Left ventricle myocardium inferior (tissue), 1 donor: ENCODE measurements around the gene YARS1. TPM values are rescaled to one million over a fixed set of nuclear protein-coding genes. Genes with fewer than 3 reads are reported as not detected.
A peak's percentile ranks its signal among the peaks of the same experiment; 100 is the strongest.

Experiments
- DNase-seq: peaks from one replicate; pipeline ENCODE4 v3.0.0-alpha.2; 2020
- H3K27ac ChIP-seq: fragments of 200-600 bp; replicated peaks from 2 replicates; pipeline ENCODE4 v1.8.0; 2021
- H3K27me3 ChIP-seq: fragments of 200-600 bp; 2 replicates; pipeline ENCODE4 v1.8.0; 2021; ENCODE audit warnings: low read depth
- H3K36me3 ChIP-seq: fragments of 200-600 bp; 2 replicates; pipeline ENCODE4 v1.8.0; 2021
- H3K4me1 ChIP-seq: fragments of 200-600 bp; 2 replicates; pipeline ENCODE4 v1.8.0; 2021
- H3K4me3 ChIP-seq: fragments of 200-600 bp; 2 replicates; pipeline ENCODE4 v1.8.0; 2021; ENCODE audit warnings: mild to moderate bottlenecking, moderate library complexity
- H3K9me3 ChIP-seq: fragments of 200-600 bp; replicated peaks from 2 replicates; pipeline ENCODE4 v1.8.0; 2021
- intact Hi-C: fragments of 100-400 bp; cut with micrococcal nuclease; formaldehyde crosslinking; loops from one replicate; pipeline ENCODE4 v1.11.0; 2022
- total RNA-seq: library from RNA; stranded (reverse); fragmentation: NEBNext Ultra II Directional; extraction: Animal tissue kit (Norgen Biotek cat#: 25700); gene quantifications from one replicate; pipeline ENCODE4 v1.2.1, GENCODE V29; 2021
- TF ChIP-seq, protein P1 (sequence below): fragments of 200-600 bp; IDR thresholded peaks from 2 replicates; pipeline ENCODE4 v1.8.0; 2021; ENCODE audit warnings: antibody characterized with exemption, mild to moderate bottlenecking, borderline replicate concordance
- donor health status: DM: no; HTN: yes; CAD: no; lungs with severe emphysema.

YARS1 gene
- total RNA-seq, 1 donor from 2014 or later = 35.5 TPM

DNA sequence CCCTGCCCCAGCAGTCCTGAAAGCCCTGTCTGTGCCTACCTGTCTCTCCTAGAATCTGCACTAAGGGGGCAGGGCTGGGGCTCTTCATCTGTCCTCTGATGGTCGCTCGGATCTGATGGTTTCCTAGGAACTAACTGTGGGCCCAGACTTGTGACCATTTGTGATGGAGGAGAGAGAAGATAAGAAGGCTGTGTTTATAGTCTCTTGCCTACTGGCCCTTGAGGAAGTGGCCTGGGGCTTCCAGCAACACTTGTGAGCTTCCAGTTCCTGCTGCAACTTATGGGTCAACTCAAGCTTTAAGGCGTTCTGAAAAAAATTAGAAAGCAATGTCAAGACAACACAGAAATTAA is 61.4 kb downstream of the YARS1 start:
- Histone ChIP-seq H3K4me3 (no peak overlapping the region), H3K36me3 (no peaks in the 10 kb centered on the region), H3K27me3 (no peaks in the 10 kb centered on the region), H3K27ac (no peak overlapping the region), H3K4me1 (peaks cover 37% of the 10 kb centered on the region), H3K9me3 (no peaks in the 10 kb centered on the region)
- no peak for DNase-seq
- TF ChIP-seq, protein P1, sequence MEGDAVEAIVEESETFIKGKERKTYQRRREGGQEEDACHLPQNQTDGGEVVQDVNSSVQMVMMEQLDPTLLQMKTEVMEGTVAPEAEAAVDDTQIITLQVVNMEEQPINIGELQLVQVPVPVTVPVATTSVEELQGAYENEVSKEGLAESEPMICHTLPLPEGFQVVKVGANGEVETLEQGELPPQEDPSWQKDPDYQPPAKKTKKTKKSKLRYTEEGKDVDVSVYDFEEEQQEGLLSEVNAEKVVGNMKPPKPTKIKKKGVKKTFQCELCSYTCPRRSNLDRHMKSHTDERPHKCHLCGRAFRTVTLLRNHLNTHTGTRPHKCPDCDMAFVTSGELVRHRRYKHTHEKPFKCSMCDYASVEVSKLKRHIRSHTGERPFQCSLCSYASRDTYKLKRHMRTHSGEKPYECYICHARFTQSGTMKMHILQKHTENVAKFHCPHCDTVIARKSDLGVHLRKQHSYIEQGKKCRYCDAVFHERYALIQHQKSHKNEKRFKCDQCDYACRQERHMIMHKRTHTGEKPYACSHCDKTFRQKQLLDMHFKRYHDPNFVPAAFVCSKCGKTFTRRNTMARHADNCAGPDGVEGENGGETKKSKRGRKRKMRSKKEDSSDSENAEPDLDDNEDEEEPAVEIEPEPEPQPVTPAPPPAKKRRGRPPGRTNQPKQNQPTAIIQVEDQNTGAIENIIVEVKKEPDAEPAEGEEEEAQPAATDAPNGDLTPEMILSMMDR = no peak
- intact Hi-C loops = no loop called here

DNA sequence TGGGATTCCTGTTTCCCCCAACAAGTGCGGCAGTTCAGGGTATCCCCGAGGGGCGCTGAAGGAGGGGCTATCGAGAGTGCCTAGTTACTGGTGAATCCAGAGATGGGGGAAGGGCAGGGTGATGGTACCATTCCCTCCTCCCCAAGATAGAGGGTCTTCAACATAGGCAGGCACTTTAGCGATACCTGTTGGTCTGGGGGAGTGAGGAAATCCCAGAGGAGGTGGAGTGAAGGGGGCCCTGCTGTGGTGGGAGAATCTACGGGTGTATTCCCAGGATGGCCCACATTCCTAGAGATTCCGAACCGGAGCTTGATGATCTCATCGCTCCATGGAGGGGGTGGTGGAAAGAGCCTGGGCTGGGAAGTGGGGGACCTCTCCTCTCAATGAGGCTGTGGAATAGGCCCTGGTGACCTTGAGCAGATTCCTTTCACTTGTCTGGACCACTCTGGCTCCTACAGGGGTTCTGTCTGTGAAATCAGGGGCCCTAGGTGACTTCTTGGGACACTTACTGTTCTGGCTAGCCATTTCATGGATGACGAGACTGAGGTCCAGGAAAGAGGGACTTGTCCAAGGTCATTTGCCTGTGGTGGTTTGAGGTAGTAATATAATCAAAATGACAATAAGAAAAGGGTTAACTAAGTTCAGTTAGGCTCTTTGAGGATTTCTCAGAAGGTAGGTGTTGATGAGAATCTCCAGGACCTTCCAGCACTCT is 61.9 kb downstream of the YARS1 start:
- no peak overlapping the region for H3K27ac ChIP-seq
- H3K36me3 ChIP-seq = no peaks in the 10 kb centered on the region
- no peaks in the 10 kb centered on the region for H3K27me3 ChIP-seq
- peak overlapping the region; percentile 75 for H3K4me3 ChIP-seq
- no peak for DNase-seq
- no peaks in the 10 kb centered on the region for H3K9me3 ChIP-seq
- peaks cover 37% of the 10 kb centered on the region for H3K4me1 ChIP-seq
- intact Hi-C loops = no loop called here
- TF ChIP-seq, protein P1 = no peak

DNA sequence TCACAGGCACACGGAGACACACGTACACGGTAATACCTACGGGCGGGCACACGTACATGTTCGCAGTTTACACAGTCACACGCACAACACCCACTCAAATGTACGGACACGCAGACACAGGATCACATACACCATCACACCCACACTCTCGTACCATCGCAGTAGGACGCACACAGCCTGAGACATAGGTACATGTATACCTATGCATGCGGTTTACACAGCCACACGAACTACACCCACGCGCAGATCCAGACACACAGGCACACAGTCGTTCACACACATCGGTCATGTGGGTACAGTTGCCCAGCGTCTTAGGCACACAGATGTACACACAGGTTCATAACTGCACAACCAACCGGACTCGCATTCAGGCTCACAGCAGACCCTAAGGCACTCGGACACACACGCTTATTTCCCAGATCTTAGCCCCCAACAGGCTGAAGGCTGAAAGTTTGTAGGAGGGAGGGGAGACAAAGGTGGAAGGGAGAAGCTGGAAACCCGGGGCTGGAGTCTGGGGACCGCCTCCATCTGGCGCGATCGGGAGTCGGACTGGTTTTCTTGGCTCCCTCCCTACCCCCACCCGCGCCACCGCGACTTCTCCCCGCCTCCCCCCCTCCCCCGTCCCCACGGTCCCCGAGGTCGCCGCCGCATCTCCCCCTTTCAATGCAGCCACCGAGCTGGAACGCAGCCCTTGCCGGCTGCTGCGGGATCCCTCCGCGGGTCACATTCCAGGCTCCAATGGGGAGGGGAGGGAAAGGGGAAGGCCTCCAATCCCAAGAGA is 62.7 kb downstream of the YARS1 start:
- H3K36me3 ChIP-seq = no peaks in the 10 kb centered on the region
- TF ChIP-seq, protein P1 = no peak
- H3K4me1 ChIP-seq = peaks cover 32% of the 10 kb centered on the region
- H3K4me3 ChIP-seq = peak overlapping the region; percentile 75
- no peaks in the 10 kb centered on the region for H3K9me3 ChIP-seq
- no peak for DNase-seq
- intact Hi-C loops = no loop called here
- H3K27ac ChIP-seq = no peak overlapping the region
- H3K27me3 ChIP-seq = no peaks in the 10 kb centered on the region

DNA sequence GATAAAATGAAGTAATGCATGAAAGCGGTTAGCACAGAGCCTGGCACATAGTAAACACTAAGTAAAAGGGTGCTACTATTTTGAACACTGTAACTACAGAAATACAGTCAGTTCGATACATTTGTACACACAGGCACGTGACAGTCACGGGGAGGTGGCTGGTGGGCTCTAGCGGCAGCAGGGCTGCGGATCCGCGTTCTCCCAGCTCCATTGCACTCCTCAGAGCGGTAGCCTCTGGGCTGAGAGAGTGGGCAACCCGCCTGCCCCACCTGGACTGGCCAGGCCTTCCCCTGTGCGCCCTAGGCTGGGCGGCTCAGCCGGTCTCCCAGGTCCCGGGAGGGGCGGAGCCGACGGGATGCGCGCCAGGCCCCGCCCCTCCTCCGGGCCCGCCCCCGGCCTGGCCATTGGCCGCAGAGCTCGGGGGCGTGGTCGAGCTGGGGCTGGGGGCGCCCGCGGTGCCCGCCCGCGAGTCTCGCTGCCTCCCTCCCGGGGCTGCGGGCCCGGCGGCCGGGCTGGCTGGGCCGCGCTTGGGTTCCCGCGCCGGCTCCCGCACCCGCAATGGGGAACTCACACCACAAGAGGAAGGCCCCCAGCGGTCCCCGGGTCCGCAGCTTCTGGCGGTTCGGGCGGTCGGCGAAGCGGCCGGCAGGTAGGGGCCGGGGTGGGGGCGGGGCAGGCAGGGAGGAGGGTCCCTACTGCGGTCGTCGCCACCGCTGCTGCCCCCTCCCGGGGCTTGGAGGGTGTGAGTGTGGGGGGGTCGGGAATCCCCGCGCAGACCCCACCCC is 63.4 kb downstream of the YARS1 start:
- Histone ChIP-seq H3K27me3 (no peaks in the 10 kb centered on the region), H3K4me1 (peaks cover 25% of the 10 kb centered on the region), H3K4me3 (peak overlapping the region; percentile 75), H3K27ac (no peak overlapping the region), H3K9me3 (no peaks in the 10 kb centered on the region), H3K36me3 (no peaks in the 10 kb centered on the region)
- intact Hi-C loops = no loop called here
- TF ChIP-seq, protein P1 = no peak
- peak; percentile 64 for DNase-seq

DNA sequence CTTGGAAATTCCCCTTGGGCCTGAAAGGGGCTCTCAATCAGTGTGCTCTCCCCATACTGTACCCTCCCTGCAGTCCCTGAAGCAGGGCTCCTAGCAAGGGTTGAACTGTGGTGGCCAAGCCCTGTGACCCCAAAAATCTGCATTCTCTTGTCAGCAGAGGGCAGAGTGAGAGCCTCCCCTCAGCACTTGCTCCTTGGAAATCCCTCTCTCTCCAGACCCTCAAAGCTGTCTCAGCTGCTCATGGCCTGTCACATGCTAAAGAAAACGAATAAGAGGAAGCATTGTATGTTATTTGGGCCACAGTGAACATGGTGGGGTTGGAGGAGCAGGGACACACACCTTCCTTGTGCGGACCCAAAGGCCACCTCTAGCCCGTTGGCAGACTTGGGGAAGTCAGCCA is 67.4 kb downstream of the YARS1 start:
- Histone ChIP-seq H3K9me3 (no peaks in the 10 kb centered on the region), H3K4me3 (no peak overlapping the region), H3K27ac (no peak overlapping the region), H3K4me1 (peaks cover 17% of the 10 kb centered on the region), H3K36me3 (no peaks in the 10 kb centered on the region), H3K27me3 (no peaks in the 10 kb centered on the region)
- TF ChIP-seq, protein P1 = no peak
- intact Hi-C loops = no loop called here
- DNase-seq = no peak
